SK-N-SH treated with all-trans-retinoic acid at 6 μM for 48 hours (cell line): ENCODE data around the gene FAM120A.

Experiments used
- ARNTL ChIP-seq: fragments of 450-650 bp; formaldehyde crosslinking; IDR thresholded peaks from 2 replicates; pipeline ENCODE4 v1.5.0; 2020; ENCODE audit warnings: low read depth, mild to moderate bottlenecking, moderate library complexity, borderline replicate concordance
- GLIS3 ChIP-seq: fragments of 250-450 bp; sonication (Bioruptor Pico); IDR thresholded peaks from 2 replicates; pipeline ENCODE4 v1.5.0; 2020; ENCODE audit warnings: mild to moderate bottlenecking, moderate library complexity
- ISL1 ChIP-seq: fragments of 250-450 bp; sonication (Bioruptor Pico); IDR thresholded peaks from 2 replicates; pipeline ENCODE4 v2.1.2; 2022; ENCODE audit warnings: mild to moderate bottlenecking, moderate library complexity
- POU6F1 ChIP-seq: fragments of 250-450 bp; sonication (Bioruptor Pico); IDR thresholded peaks from 2 replicates; pipeline ENCODE4 v1.8.0; 2021; ENCODE audit warnings: low read depth, mild to moderate bottlenecking, moderate library complexity, borderline replicate concordance
- TCF4 ChIP-seq: fragments of 250-450 bp; sonication (Bioruptor Pico); IDR thresholded peaks from 2 replicates; pipeline ENCODE4 v1.8.0; 2021; ENCODE audit warnings: mild to moderate bottlenecking, moderate library complexity, borderline replicate concordance
- ZFP3 ChIP-seq: fragments of 250-450 bp; sonication (Bioruptor Pico); IDR thresholded peaks from 2 replicates; pipeline ENCODE4 v1.5.0; 2020; ENCODE audit warnings: mild to moderate bottlenecking, moderate library complexity
- ZNF565 ChIP-seq: fragments of 450-650 bp; formaldehyde crosslinking; conservative IDR thresholded peaks from 2 replicates; pipeline ENCODE4 v1.5.0; 2020; ENCODE audit warnings: low read depth, mild to moderate bottlenecking, moderate library complexity
- TF ChIP-seq, protein P1 (sequence below): fragments of 250-450 bp; sonication (Bioruptor Pico); IDR thresholded peaks from 2 replicates; pipeline ENCODE4 v1.8.0; 2020; ENCODE audit warnings: mild to moderate bottlenecking, moderate library complexity, borderline replicate concordance
- TF ChIP-seq, protein P2 (sequence below): fragments of 250-450 bp; sonication (Bioruptor Pico); IDR thresholded peaks from 2 replicates; pipeline ENCODE4 v1.5.0; 2020; ENCODE audit warnings: mild to moderate bottlenecking, moderate library complexity
- TF ChIP-seq, protein P3 (sequence below): fragments of 250-450 bp; sonication (Bioruptor Pico); IDR thresholded peaks from 2 replicates; pipeline ENCODE4 v1.5.1; 2021; ENCODE audit warnings: mild to moderate bottlenecking, moderate library complexity

DNA sequence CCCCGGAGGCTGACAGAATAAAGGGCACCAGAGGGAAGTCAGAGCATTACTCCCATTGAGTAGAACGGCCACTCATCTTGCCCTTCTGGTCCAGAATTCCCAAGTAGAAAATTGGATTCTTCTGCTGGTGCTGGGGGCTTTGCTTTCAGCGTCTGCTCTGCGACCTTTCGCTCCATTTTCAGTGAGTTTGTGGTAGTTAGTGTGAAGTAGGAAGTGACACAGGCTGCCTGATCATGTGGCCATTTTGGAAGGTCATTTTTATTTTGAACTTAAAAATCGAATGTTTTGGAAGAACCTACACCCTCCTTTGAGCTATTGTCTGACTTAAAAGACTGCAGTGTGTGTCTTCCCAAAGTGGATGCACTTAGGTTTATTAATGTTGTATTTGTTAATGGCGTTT, 58.6 kb downstream of the FAM120A start:
- no peak for TF ChIP-seq ZNF565 (CRISPR knock-in tag)
- TF ChIP-seq, protein P1, sequence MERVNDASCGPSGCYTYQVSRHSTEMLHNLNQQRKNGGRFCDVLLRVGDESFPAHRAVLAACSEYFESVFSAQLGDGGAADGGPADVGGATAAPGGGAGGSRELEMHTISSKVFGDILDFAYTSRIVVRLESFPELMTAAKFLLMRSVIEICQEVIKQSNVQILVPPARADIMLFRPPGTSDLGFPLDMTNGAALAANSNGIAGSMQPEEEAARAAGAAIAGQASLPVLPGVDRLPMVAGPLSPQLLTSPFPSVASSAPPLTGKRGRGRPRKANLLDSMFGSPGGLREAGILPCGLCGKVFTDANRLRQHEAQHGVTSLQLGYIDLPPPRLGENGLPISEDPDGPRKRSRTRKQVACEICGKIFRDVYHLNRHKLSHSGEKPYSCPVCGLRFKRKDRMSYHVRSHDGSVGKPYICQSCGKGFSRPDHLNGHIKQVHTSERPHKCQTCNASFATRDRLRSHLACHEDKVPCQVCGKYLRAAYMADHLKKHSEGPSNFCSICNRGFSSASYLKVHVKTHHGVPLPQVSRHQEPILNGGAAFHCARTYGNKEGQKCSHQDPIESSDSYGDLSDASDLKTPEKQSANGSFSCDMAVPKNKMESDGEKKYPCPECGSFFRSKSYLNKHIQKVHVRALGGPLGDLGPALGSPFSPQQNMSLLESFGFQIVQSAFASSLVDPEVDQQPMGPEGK = no peak
- TF ChIP-seq ZFP3 = no peak
- TF ChIP-seq, protein P2, sequence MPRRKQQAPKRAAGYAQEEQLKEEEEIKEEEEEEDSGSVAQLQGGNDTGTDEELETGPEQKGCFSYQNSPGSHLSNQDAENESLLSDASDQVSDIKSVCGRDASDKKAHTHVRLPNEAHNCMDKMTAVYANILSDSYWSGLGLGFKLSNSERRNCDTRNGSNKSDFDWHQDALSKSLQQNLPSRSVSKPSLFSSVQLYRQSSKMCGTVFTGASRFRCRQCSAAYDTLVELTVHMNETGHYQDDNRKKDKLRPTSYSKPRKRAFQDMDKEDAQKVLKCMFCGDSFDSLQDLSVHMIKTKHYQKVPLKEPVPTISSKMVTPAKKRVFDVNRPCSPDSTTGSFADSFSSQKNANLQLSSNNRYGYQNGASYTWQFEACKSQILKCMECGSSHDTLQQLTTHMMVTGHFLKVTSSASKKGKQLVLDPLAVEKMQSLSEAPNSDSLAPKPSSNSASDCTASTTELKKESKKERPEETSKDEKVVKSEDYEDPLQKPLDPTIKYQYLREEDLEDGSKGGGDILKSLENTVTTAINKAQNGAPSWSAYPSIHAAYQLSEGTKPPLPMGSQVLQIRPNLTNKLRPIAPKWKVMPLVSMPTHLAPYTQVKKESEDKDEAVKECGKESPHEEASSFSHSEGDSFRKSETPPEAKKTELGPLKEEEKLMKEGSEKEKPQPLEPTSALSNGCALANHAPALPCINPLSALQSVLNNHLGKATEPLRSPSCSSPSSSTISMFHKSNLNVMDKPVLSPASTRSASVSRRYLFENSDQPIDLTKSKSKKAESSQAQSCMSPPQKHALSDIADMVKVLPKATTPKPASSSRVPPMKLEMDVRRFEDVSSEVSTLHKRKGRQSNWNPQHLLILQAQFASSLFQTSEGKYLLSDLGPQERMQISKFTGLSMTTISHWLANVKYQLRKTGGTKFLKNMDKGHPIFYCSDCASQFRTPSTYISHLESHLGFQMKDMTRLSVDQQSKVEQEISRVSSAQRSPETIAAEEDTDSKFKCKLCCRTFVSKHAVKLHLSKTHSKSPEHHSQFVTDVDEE (CRISPR knock-in tag) = no peak
- TF ChIP-seq, protein P3, sequence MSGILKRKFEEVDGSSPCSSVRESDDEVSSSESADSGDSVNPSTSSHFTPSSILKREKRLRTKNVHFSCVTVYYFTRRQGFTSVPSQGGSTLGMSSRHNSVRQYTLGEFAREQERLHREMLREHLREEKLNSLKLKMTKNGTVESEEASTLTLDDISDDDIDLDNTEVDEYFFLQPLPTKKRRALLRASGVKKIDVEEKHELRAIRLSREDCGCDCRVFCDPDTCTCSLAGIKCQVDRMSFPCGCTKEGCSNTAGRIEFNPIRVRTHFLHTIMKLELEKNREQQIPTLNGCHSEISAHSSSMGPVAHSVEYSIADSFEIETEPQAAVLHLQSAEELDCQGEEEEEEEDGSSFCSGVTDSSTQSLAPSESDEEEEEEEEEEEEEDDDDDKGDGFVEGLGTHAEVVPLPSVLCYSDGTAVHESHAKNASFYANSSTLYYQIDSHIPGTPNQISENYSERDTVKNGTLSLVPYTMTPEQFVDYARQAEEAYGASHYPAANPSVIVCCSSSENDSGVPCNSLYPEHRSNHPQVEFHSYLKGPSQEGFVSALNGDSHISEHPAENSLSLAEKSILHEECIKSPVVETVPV (CRISPR knock-in tag) = no peak
- no peak for TF ChIP-seq POU6F1 (CRISPR knock-in tag)
- no peak for TF ChIP-seq GLIS3 (CRISPR knock-in tag)
- no peak for TF ChIP-seq TCF4 (CRISPR knock-in tag)
- TF ChIP-seq ARNTL (CRISPR knock-in tag) = no peak
- TF ChIP-seq ISL1 (CRISPR knock-in tag) = no peak
